Osteoblast (primary cell): ENCODE data around the gene ADAMTS4. TPM values are rescaled to one million over a fixed set of nuclear protein-coding genes. Genes with fewer than 3 reads are reported as not detected.
A peak's percentile ranks its signal among the peaks of the same experiment; 100 is the strongest.

Experiments
- DNase-seq: peaks from one replicate; pipeline ENCODE4 v3.0.0; 2011; ENCODE audit warnings: low spot score, mixed read lengths; ENCODE audit not compliant: insufficient read length; ENCODE audit errors: missing footprints
- H2AFZ ChIP-seq: 2 replicates; pipeline ENCODE4 v1.6.0; 2011; ENCODE audit warnings: mild to moderate bottlenecking, low read length
- H3K27ac ChIP-seq: 2 replicates; pipeline ENCODE4 v1.5.1; 2011; ENCODE audit warnings: mild to moderate bottlenecking, low read depth, low read length, moderate library complexity
- H3K27me3 ChIP-seq: 2 replicates; pipeline ENCODE4 v1.6.0; 2012; ENCODE audit warnings: mild to moderate bottlenecking, control low read depth, inconsistent platforms, low read length, moderate library complexity; ENCODE audit not compliant: insufficient read depth
- H3K36me3 ChIP-seq: 2 replicates; pipeline ENCODE4 v1.5.1; 2011; ENCODE audit warnings: mild to moderate bottlenecking, low read length, control low read depth, moderate library complexity; ENCODE audit not compliant: insufficient read depth
- H3K4me1 ChIP-seq: 2 replicates; pipeline ENCODE4 v1.5.1; 2011; ENCODE audit warnings: mild to moderate bottlenecking, low read length, control low read depth, moderate library complexity; ENCODE audit not compliant: insufficient read depth
- H3K4me2 ChIP-seq: 2 replicates; pipeline ENCODE4 v1.6.0; 2011; ENCODE audit warnings: mild to moderate bottlenecking, low read length; ENCODE audit not compliant: insufficient read depth
- H3K4me3 ChIP-seq: fragments of 200-600 bp; sonication (generic); 3 replicates; pipeline ENCODE4 v1.5.1; 2012; ENCODE audit warnings: mild to moderate bottlenecking, low read length, inconsistent platforms; ENCODE audit not compliant: insufficient read depth
- H3K79me2 ChIP-seq: 2 replicates; pipeline ENCODE4 v1.6.0; 2012; ENCODE audit warnings: mild to moderate bottlenecking, low read length, control low read depth, inconsistent platforms; ENCODE audit not compliant: insufficient read depth
- H3K9me3 ChIP-seq: 2 replicates; pipeline ENCODE4 v1.5.1; 2011; ENCODE audit warnings: low read depth, low read length, control low read depth
- H4K20me1 ChIP-seq: 2 replicates; pipeline ENCODE4 v1.6.0; 2012; ENCODE audit warnings: mild to moderate bottlenecking, low read length, control low read depth; ENCODE audit not compliant: insufficient read depth
- total RNA-seq: library from RNA; depleted of rRNA; stranded (reverse); fragments of >200 nt; gene quantifications from 2 replicates; pipeline ENCODE4 v1.2.3, GENCODE V29; 2012
- TF ChIP-seq, protein P1 (sequence below): IDR thresholded peaks from 2 replicates; pipeline ENCODE4 v1.5.1; 2011; ENCODE audit warnings: mild to moderate bottlenecking, low read depth, low read length, moderate library complexity; ENCODE audit errors: extremely low read depth

Gene ADAMTS4
- total RNA-seq, 1 donor, result 1.4 TPM

- TF ChIP-seq, protein P1, sequence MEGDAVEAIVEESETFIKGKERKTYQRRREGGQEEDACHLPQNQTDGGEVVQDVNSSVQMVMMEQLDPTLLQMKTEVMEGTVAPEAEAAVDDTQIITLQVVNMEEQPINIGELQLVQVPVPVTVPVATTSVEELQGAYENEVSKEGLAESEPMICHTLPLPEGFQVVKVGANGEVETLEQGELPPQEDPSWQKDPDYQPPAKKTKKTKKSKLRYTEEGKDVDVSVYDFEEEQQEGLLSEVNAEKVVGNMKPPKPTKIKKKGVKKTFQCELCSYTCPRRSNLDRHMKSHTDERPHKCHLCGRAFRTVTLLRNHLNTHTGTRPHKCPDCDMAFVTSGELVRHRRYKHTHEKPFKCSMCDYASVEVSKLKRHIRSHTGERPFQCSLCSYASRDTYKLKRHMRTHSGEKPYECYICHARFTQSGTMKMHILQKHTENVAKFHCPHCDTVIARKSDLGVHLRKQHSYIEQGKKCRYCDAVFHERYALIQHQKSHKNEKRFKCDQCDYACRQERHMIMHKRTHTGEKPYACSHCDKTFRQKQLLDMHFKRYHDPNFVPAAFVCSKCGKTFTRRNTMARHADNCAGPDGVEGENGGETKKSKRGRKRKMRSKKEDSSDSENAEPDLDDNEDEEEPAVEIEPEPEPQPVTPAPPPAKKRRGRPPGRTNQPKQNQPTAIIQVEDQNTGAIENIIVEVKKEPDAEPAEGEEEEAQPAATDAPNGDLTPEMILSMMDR, result no peak
- DNase-seq, result peak; percentile 90
- Histone ChIP-seq H3K27ac (peak overlapping the region; percentile 97), H2AFZ (peak overlapping the region; percentile 73), H3K9me3 (no peaks in the 10 kb centered on the region), H3K79me2 (no peaks in the 10 kb centered on the region), H3K4me2 (peak overlapping the region; percentile 77), H3K4me3 (peak overlapping the region; percentile 43), H3K36me3 (peaks cover 22% of the 10 kb centered on the region), H3K4me1 (peaks cover 24% of the 10 kb centered on the region), H4K20me1 (no peaks in the 10 kb centered on the region), H3K27me3 (no peaks in the 10 kb centered on the region)
Observed at GRCh38 chr1:161216945-161217712, 18.3 kb upstream of the ADAMTS4 start.

GRCh38 chr1:161215076-161215475 is 16.2 kb upstream of the ADAMTS4 start, which contains the start of gene FCER1G:
FCER1G (plus strand) TSS chr1:161215295; CDS start chr1:161215322, 27 bp downstream.
- Histone ChIP-seq H4K20me1 (no peaks in the 10 kb centered on the region), H3K4me2 (peak within 1 kb of the TSS; percentile 77), H3K27me3 (no peaks in the 10 kb centered on the region), H3K79me2 (no peaks in the 10 kb centered on the region), H3K4me3 (no peak within 1 kb of the TSS), H3K36me3 (peaks cover 41% of the 10 kb centered on the region), H2AFZ (no peak within 1 kb of the TSS), H3K27ac (peak within 1 kb of the TSS; percentile 97), H3K4me1 (peaks cover 24% of the 10 kb centered on the region), H3K9me3 (no peaks in the 10 kb centered on the region)
- no peak for DNase-seq
- TF ChIP-seq, protein P1, result no peak

DNA sequence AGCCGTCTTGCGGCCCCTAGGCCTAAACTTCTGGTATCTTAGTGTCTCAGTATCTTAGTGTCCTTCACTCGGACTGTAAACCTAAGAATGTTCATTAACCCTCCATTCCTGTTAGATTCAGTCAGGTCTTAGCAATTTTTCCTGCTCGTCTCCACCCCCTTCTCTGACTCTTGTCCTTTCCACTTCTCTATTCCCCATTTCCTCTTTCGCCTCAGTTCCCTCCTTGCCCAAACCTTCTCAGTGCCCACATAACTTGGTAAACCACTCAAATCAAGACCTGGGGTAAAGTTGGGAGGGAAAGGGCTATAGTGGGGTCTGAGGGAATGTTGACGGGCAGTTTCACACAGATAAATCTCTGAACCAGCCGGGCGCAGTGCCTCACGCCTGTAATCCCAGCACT is 15.5 kb upstream of the ADAMTS4 start:
- H3K4me1 ChIP-seq, result peaks cover 24% of the 10 kb centered on the region
- no peaks in the 10 kb centered on the region for H3K9me3 ChIP-seq
- no peak overlapping the region for H3K27ac ChIP-seq
- DNase-seq, result no peak
- H3K27me3 ChIP-seq, result no peaks in the 10 kb centered on the region
- peaks cover 2% of the 10 kb centered on the region for H4K20me1 ChIP-seq
- TF ChIP-seq, protein P1, result no peak
- H3K4me2 ChIP-seq, result no peak overlapping the region
- no peak overlapping the region for H2AFZ ChIP-seq
- H3K79me2 ChIP-seq, result no peaks in the 10 kb centered on the region
- no peak overlapping the region for H3K4me3 ChIP-seq
- peaks cover 49% of the 10 kb centered on the region for H3K36me3 ChIP-seq

DNA sequence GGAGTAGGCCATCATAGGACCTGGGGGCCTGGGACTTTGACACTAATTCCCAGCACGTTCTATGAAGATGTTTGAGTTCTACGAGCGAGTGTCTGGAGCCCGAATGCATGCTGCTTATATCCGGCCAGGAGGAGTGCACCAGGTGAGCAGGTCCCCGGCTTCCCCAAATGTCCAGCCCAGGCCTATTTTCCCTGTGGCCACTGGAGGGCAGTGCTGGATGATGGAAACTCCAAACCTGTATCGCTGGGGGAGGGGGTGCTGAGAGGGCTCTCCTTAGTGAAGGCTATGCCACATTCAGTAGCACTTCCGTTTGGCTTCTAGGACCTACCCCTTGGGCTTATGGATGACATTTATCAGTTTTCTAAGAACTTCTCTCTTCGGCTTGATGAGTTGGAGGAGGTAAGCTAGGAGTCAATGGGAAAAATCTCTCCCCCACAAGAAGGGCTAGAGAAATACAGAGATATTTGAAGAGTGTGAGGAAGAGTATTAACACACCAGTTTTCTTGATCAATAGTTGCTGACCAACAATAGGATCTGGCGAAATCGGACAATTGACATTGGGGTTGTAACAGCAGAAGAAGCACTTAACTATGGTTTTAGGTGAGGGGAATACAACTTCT is 11.0 kb upstream of the ADAMTS4 start:
- TF ChIP-seq, protein P1, result peak; percentile 95
- no peaks in the 10 kb centered on the region for H3K9me3 ChIP-seq
- peaks cover 16% of the 10 kb centered on the region for H3K79me2 ChIP-seq
- H2AFZ ChIP-seq, result no peak overlapping the region
- no peaks in the 10 kb centered on the region for H3K27me3 ChIP-seq
- H3K27ac ChIP-seq, result no peak overlapping the region
- peaks cover 2% of the 10 kb centered on the region for H4K20me1 ChIP-seq
- peaks cover 73% of the 10 kb centered on the region for H3K36me3 ChIP-seq
- DNase-seq, result peak; percentile 86
- peaks cover 5% of the 10 kb centered on the region for H3K4me1 ChIP-seq
- no peak overlapping the region for H3K4me3 ChIP-seq
- no peak overlapping the region for H3K4me2 ChIP-seq
